TTC549 (cell line): ENCODE results near the gene F10.
"Not testable (repeated sequence)": the region's sequence is repeated elsewhere in the genome, so short reads cannot be mapped to it uniquely, and the experiment has no call there.

Experiments
- FAIRE-seq: peaks from 2 replicates; lab custom pipeline; 2012; peaks lifted over from hg19 to GRCh38; lab: Jason Lieb, UNC

The F10 gene

DNA sequence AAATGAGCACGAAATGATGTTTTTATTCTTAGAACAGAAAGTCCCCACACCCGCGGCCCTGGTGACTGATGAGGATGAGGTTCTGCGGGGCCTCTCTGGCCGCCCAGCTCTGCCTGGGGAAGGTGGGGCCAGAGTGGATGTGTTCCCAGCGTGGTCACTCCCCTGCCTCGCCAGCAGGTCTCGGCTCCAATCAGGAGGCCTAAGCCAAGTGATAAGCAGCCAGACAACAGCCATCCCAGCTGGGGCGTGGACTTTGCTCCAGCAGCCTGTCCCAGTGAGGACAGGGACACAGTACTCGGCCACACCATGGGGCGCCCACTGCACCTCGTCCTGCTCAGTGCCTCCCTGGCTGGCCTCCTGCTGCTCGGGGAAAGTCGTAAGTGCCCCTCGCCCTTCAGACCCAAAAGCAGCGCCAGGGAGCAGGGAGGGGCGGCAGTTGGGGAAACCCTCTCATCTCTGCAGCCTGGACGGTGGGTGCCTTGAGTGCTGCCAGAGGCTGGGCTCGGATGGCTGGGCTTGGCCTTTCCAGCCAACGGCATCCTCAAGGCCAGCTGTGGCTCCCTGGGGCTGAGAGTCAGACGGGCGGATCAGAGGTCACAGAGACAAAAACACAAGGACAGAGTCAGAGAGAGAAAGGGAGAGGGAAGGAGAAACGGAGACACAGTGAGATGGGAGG, at the start of gene F10:
Gene F10 (plus strand): TSS at position 250 of the 676 bp plus-strand sequence. CDS start 57 bp downstream, at position 307.
- FAIRE-seq = no peak

DNA sequence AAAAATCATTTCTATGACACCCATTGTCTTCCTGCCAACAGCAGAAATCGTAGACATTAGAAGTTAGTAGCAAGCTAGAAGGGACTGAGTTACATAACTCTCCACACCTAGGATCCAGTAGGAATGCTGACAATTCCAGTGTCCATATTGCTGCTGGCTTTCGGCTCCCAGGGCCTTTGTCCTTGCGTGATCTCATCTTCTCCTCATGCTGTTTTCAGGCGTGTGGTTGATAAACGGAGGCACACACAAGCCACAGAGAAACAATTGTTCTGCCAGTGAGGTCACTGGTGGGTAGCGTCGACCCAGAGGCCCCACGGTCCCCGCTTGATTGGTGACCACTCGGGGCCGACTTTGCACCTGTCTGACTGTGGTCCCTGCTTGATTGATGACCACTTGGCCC, 48.7 kb upstream of the F10 start:
- no peak for FAIRE-seq

DNA sequence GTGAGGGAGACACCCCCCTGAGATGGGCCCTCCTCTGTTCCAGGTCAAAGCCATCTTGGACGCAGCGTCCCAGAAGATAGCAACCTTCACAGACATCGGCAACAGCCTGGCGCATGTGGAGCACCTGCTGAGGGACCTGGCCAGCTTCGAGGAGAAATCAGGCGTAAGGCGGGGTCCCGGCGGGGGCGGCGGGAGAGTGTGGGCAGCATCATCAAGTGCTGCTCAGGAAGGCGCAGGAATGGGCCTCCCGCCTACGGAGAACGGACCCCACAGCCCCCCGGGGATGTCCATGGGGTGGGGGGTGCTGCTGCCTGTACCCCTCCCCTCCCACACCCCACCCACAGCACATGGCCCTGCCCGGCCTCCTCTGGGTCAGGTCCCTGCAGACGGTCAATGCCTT, 48.2 kb upstream of the F10 start:
- no peak for FAIRE-seq

DNA sequence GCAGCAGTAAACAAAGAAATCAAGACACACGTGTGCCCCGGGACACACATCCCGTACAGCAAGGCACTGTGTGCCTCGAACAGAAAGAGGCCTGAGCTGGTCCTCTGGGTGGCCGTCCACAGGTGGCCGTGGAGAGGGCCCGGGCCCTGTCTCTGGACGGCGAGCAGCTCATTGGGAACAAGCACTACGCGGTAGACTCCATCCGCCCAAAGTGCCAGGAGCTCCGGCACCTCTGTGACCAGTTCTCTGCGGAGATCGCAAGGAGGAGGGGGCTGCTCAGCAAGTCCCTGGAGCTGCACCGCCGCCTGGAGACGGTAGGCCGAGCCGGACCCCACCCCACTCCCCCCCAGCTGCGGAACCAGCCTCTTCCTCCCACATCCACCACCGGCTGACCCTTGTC, 47.7 kb upstream of the F10 start:
- no peak for FAIRE-seq

DNA sequence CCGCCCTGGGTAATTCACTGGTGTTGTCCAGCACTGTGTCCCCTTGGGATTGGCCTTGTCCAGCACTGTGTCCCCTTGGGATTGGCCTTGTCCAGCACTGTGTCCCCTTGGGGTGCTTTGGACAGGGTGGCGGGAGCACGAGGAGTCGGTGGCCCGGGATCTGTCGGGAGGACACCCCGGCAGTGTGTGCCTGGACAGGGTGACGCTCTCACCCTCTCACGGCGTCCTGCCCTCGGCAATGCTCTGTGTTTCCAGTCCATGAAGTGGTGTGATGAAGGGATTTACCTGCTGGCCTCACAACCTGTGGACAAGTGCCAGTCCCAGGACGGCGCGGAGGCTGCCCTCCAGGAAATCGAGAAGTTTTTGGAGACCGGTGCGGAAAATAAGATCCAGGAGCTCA, 46.9 kb upstream of the F10 start:
- no peak for FAIRE-seq

DNA sequence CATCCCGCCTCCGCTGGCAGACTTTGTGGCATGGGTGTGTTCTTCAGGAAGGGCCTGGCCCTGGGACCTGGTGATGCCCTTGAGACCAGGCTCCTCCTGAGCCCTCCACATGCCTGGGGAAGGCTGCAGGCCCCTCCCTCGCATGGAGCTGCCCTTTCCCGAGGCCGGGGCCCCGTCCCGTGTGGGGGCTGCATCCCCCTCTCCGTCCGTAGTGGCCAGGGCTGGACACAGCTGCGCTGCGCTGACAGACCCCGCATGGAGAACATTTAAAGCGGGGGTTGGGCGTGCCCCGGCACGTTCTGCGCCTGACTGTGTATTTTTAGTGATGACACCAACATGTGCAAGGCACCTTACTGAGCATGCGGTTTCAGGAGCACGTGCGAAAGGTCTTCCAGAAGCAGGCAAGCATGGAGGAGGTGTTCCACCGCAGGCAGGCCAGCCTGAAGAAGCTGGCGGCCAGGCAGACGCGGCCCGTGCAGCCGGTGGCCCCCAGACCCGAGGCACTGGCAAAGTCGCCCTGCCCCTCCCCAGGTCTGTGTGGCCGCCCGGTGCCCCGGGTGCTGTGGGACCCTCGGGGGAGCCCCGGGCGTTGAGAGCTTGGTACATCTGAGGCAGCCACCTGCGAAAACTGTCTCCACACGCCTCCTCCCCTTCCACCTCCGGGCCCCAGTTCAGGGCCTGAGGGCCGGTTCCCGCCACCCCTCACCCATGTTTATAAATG, 45.8 kb upstream of the F10 start:
- FAIRE-seq = no peak

DNA sequence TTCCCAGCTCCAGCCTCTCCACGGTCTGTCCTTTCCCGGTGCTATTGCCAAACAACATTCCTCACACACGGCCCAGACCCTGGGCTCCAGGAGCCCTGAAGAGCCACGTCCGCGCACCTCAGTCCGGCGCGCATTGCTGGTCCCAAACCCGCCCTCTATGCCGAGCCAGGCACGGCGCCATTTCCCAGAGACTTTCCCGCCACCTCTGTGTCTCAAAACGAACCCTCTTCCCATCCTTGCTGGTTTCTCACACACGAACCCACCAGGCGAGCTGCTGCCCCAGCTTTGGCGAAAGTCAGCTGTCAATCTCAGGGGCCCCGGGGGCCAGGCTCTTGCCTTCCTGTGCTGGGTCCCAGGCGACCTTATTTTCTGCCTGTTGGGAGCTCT, 45.0 kb upstream of the F10 start:
- no peak for FAIRE-seq

DNA sequence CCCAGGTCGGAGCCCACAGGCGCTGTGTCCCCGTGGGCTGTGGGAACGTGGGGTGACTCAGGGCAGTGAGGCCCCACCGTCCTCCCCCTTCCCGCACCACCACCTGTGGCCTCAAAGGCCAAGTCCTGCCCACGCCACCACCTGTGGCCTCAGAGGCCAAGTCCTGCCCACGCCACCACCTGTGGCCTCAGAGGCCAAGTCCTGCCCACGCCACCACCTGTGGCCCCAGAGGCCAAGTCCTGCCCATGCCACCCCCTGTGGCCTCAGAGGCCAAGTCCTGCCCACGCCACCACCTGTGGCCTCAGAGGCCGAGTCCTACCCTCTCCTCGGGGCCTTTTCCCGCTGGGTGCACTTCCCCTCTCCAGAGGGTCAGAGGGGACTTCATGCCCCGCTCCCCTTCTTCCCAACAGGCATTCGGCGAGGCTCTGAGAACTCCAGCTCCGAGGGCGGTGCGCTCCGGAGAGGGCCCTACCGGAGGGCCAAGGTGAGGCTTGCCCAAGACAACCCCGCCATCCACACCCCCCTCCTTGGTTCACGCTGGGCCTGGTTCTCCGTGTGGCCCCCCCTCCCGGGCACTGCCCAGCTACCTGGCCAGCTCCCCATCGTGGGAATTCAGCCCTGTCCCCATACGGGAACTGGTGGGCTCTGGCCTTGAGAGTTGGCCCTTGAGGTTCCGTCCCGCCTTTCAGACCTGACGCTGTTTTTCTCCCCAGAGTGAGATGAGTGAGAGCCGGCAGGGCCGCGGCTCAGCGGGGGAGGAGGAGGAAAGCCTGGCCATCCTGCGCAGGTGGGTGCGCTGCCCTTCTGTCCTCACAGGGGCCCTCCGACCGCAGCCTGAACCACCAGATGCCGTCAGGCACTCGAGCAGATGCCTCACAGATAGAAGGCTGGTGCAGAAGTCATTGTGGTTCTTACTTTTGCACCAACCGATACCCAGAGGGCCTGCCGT, 44.4 kb upstream of the F10 start:
- no peak for FAIRE-seq

DNA sequence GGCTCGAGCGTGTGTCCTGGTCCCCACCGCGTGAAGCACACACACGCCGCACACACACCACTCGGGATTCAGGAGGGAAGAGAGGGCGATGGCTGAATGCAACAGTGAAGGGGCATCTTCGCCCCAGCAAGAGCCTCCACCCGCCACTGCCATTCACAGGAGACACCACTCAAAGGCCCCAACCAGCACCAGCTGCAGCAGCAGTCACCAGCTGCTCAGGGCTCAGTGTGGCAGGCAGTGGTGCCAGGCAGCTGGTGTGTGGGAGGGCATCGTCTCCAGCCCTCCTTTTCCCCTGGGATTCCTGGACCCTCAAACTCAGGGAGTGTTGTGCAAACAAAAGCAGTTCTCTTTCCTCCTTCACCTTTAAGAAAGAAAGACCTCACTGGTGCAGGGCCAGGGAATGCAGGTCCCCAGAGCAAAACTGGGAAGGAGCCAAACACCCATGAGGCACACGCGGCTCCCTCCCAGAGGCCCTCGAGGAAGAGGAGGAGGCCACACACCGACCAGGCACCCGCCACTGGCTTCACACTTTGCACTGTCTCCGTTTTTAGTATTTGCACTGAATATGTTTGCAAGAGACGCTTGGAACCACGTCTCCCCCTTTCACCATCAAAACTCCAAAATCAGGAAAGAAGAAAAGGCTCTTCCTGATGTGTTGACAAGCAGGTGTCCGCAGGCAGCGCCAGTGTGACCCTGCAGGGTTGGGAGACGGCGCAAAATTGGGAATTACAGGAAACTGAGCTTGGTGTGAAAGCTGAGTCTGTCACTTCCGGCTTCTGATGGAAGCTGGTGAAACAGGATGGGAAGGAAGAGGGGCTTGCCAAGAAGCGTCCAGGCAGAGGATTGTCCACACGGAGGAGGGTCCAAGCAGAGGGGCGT, 43.5 kb upstream of the F10 start:
- no peak for FAIRE-seq

DNA sequence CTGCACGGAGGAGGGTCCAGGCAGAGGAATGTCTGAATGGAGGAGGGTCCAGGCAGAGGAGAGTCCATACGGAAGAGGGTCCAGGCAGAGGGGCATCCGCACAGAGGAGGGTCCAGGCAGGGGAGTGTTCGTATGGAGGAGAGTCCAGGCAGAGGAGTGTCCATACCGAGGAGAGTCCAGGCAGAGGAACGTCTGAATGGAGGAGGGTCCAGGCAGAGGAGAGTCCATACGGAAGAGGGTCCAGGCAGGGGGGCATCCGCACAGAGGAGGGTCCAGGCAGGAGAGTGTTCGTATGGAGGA, 42.9 kb upstream of the F10 start:
- FAIRE-seq = not testable (repeated sequence)

DNA sequence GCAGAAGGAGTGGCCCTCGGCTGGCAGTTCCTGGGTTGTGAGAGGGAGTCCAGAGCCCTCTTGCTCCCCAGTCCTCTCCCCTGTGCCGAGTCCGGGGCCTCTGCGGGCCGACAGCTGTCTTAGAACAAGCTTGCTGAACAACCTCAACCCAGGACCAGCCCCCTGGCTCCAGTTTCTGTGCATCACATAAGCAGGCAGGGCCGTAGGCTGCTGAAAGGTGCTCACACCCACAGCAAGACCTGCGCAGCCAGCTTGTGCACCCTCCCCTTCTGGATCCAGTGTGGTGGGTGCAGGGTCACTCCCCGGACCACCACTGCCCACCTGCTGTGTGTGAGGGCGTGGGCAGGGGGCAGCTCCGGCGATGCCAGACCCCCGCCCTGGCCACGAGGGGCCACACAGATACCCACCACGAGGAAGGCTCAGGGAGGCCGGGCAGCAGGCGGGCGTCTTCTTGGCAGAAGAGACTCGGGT, 42.2 kb upstream of the F10 start:
- no peak for FAIRE-seq

DNA sequence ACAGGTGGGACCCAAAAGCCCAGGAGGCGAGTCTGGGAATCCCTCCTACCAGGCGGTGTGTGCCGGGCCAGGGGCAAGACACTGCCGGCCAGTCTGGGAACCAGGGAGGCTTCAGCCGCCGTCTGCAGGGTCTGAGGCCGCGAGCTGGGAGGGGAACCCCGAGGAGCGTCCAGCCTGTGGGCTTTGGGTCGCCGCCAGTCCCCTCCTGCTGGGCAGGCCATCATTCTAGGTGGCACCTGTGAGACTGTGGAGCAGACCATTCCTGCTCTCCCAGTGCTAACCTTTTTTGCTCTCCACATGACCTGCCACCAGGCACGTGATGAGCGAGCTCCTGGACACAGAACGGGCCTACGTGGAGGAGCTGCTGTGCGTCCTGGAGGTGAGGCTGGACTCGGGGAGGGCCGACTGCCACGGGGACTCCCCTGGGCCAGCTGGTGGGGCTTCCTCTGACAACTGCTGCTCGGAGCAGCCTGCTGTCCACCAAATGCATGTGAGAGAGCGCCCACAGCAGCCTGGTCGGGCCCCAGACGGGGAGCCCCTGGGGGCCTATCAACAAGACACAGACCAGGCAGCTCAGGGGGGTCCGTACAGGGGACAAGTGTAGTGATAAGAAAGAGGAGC, 41.6 kb upstream of the F10 start:
- no peak for FAIRE-seq

DNA sequence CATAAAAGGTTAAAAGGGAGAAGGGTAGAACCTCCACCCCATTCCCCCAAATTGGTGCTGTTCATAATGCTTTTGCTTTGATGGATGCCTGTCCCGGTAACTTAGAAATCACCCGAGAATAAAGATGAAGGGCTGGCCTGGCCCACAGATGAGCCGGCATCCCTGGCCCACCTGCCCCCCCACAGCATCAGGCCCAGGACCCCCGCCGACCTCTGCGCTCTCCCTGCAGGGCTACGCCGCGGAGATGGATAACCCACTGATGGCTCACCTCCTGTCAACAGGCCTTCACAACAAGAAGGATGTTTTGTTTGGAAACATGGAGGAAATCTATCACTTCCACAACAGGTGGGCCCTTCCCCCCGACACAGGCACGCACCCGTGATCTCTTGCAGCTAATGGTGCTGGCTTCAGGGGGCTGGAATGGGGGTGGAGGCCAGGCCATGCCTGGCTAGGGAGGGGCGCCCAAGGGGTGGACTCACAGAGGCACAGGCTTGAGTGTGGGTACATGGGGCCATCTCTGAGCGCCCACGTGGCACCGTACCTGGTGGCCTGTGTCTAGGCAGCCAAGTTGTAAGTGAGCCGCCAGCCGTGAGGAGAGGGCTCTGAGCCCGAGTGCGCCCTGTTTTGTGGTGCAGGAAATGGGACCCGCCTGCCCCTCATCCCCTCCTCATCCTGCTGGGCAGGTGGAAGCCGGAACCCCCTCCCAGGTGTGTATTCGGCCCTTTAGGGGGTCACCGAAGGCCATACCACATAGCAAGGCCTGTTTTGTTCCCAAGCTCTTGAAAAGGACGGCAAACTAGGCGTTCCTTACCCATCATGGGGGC, 40.2 kb upstream of the F10 start:
- no peak for FAIRE-seq

DNA sequence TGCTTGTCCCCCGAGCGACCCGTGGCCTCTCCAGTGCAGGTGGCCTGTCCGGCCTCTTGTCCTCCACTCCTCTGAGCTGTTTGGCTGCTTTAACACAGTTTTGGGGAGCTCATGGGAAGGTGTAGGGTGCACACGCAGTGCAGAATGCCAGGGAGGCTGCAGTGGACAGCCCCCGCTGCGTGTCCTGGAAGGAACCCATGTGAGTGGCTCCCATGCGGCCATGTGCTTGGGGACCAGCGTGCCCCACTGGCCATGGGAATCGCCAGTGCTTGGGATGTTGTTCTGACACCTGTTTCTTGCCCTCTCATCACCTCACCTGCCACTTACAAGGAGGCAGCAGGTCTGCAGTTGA, 39.6 kb upstream of the F10 start:
- FAIRE-seq = no peak

DNA sequence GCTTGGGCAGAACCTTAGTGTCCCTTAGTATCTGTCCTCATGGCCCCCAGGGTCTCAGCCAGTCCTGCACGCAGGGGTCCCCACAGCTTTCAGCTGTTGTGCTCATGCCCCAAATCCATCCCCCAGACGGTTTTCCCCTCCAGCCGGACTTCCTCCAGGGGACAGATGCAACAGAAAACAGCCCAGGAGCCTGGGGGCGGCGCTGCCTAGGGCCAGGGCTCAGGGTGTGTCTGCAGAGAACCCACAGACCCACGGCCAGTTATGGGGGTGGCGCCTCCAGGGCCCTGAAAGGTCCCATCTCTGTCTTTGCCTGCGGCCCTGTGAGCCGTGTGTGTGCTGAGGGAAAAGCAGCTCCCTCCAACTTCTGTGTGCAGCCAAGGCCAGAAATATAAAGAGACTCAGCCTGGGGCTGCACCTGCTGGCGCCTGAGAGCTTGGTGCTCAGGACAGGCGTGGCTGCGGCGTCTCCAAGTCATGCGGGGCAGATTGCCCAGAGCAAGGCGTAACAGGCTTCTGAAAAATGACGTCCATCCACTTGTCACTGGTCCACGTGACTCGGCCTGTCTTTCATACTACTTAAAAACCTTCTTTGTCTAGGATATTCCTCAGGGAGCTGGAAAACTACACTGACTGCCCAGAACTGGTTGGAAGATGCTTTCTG, 39.1 kb upstream of the F10 start:
- no peak for FAIRE-seq

DNA sequence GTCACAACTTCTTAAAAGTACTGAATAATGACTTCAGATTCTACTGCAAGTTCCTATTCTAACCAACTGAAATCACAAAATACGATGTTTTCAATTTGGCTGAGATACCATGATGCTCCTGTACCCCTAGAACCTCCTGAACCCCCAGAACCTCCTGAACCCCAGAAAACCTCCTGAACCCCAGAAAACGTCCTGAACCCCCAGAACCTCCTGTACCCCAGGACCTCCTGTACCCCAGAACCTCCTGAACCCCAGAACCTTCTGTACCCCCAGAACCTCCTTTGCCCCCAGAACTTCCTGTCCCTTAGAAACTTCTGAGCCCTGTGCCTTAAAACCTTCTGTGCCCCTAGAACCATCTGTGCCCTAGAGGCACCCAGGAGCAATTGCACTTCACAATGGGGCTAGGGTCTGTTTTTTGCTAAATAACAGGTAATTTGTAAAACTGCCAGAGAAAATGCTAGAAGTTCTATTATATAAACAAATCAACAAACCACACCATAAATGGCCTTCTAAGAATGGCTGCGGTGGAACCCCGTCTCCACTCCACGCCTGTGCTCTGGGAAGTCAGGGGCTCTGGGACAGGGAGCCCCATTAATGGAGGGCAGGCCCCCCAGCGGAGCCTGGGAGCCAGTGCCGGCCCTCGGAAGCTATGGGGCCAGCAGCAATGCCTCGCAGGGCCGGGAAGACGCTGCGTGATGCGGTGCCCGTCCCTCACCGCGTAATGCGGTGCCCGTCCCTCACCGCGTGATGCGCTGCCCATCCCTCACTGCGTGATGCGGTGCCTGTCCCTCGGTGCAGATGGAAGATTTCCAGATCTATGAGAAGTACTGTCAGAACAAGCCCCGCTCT, 38.3 kb upstream of the F10 start:
- no peak for FAIRE-seq

DNA sequence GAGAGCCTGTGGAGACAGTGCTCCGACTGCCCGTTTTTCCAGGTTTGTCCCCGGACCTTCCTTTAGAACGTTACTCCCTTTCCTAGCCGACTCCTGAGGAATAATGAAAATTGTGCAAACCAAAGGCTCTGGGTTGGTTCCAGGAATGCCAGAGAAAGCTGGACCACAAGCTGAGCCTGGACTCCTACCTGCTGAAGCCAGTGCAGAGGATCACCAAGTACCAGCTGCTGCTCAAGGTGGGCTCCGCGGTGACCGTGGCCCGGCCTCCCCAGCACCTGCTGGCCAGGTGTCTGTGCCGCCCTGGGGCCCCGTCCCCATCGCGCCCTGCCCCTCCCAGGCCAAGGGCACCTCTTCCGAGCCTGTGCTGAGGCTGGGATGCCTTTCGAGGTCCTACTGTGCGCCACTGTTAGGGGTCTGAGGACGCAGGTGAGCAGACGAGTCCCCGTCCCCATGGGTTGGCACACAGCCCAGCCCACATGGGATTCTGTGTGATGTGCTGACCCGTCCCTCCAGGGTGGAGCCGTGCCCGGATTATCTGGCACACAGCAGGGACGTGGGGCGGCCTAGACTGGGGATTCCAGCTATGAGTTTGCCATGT, 37.6 kb upstream of the F10 start:
- FAIRE-seq = no peak

DNA sequence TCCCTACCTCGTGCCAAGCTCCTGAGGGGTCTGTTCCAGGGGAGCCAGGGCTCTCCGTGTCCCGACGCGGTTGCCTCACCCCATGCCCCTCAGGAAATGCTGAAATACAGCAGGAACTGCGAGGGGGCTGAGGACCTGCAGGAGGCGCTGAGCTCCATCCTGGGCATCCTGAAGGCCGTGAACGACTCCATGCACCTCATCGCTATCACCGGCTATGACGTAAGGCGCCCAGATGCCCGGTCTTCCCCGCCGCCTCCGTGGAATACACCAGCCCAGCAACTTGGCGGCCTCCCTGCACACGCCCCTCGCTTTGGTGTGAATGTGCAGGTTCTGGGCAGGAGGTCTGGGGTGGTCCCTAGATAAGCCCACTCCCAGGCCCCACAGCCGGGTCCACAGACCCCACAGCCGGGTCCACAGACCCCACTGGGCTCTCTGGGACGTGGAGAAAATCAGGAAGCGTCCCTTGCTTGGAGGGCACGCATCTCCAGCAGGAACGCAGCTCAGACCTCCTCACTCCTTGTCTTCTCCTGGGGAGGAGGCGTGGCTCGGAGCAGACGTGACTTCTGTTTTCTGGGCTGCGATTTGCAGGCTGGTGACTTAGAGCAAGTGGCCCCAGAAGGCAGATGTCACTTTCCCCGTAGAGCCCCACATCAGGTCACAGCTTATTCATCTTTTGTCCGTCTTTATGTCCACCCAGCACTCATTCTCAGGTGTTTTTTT, 36.4 kb upstream of the F10 start:
- FAIRE-seq = no peak
